GM12878 (cell line): Measurements from ENCODE around the gene EIF5. TPM values are rescaled to one million over a fixed set of nuclear protein-coding genes. Genes with fewer than 3 reads are reported as not detected.

Experiments used
- BCL11A ChIP-seq: IDR thresholded peaks from 2 replicates; pipeline ENCODE4 v1.6.1; 2011; ENCODE audit warnings: low read depth, low read length
- CBFB ChIP-seq: IDR thresholded peaks from 2 replicates; pipeline ENCODE4 v1.6.1; 2016; ENCODE audit warnings: antibody characterized with exemption, low read depth
- CTCF ChIP-seq, 3 experiments: IDR thresholded peaks in 2 of 3; conservative IDR thresholded peaks in 1 of 3; 2 replicates each; pipeline ENCODE4 v1.5.1; 2011; ENCODE audit warnings: low read depth in 3 of 3, low read length in 3 of 3, mild to moderate bottlenecking in 3 of 3, control low read depth in 2 of 3, moderate library complexity in 2 of 3, inconsistent platforms in 1 of 3, mixed read lengths in 1 of 3; ENCODE audit not compliant: control insufficient read depth in 2 of 3, insufficient read depth in 1 of 3; ENCODE audit errors: extremely low read depth in 1 of 3
- CUX1 ChIP-seq: IDR thresholded peaks from 2 replicates; pipeline ENCODE4 v1.6.1; 2012; ENCODE audit warnings: improper control_type of control experiment, low read depth, low read length; ENCODE audit not compliant: insufficient replicate concordance
- E4F1 ChIP-seq: fragments of 450-650 bp; IDR thresholded peaks from 2 replicates; pipeline ENCODE4 v1.6.1; 2018; ENCODE audit warnings: borderline replicate concordance, mild to moderate bottlenecking; ENCODE audit not compliant: partially characterized antibody
- IKZF2 ChIP-seq, 2 experiments: fragments of 450-650 bp; IDR thresholded peaks; 2 replicates each; pipeline ENCODE4 v1.6.1; 2017; ENCODE audit warnings: mild to moderate bottlenecking in 2 of 2, moderate library complexity in 2 of 2
- IRF3 ChIP-seq: fragments of 450-650 bp; IDR thresholded peaks from 2 replicates; pipeline ENCODE4 v1.6.1; 2014; ENCODE audit warnings: mild to moderate bottlenecking
- NFYA ChIP-seq: IDR thresholded peaks from 2 replicates; pipeline ENCODE4 v1.6.1; 2011; ENCODE audit warnings: low read depth, mild to moderate bottlenecking, low read length, improper control_type of control experiment, borderline replicate concordance
- PKNOX1 ChIP-seq: fragments of 450-650 bp; IDR thresholded peaks from 2 replicates; pipeline ENCODE4 v1.6.1; 2016; ENCODE audit warnings: mild to moderate bottlenecking
- YY1 ChIP-seq: IDR thresholded peaks from 2 replicates; pipeline ENCODE4 v1.6.1; 2011; ENCODE audit warnings: low read depth, mild to moderate bottlenecking, low read length
- ZBTB11 ChIP-seq: fragments of 450-650 bp; formaldehyde crosslinking; IDR thresholded peaks from 2 replicates; pipeline ENCODE4 v1.5.0; 2022; ENCODE audit warnings: mild to moderate bottlenecking, missing genetic modification characterization
- polyA plus RNA-seq, 11 experiments: library from polyadenylated mRNA; depleted of rRNA in 4 of 11; unstranded in 6 of 11; stranded (reverse) in 5 of 11; fragments of >200 nt; fragmentation: Nextera tagmentation in 4 of 11; fragmentation: Illumina TruSeq in 1 of 11; extraction: Ambion mirVana in 4 of 11; extraction: Trizol in 1 of 11; gene quantifications; 1 replicate in 1 of 11; 2 replicates in 10 of 11; pipeline versions ENCODE4 v1.2.1 to v1.2.3, GENCODE V29; 2011 to 2016; ENCODE audit warnings: inconsistent platforms in 2 of 11, missing spikeins in 2 of 11, low read depth in 1 of 11
- total RNA-seq, 4 experiments: library from RNA; depleted of rRNA in 3 of 4; stranded (reverse); fragments of >200 nt in 3 of 4; fragmentation: Illumina TruSeq in 1 of 4; extraction: Trizol in 1 of 4; gene quantifications; 2 replicates each; pipeline versions ENCODE4 v1.2.1 to v1.2.3, GENCODE V29; 2013 to 2021

EIF5 gene
- total and polyA plus RNA-seq, 10 of the 15 experiments (the other 5 are each of a cell fraction or from before 2014, with no cell fraction given) = 51.2 to 360 (median 115) TPM

- no peak for TF ChIP-seq ZBTB11 (CRISPR knock-in tag)
- TF ChIP-seq IRF3 = peak; percentile 93
- no peak for TF ChIP-seq CUX1
- peak; percentile 53; the same call in 1 of the 2 replicates for TF ChIP-seq NFYA
- peak; percentile 99 for TF ChIP-seq CBFB
- TF ChIP-seq CTCF (IDR thresholded peaks at IDR 0.05 in 2 of 3, conservative IDR thresholded peaks at IDR 0.05 in 1 of 3; ENCODE audit: control insufficient read depth in 2 of 3, extremely low read depth in 1 of 3, insufficient read depth in 1 of 3, low read depth in 3 of 3, low read length in 3 of 3) = peak in 1 of 3 experiments; percentile 17; a peak in 1 of 6 replicates
- peak; percentile 95 for TF ChIP-seq YY1
- no peak for TF ChIP-seq BCL11A
- peak; percentile 99 for TF ChIP-seq PKNOX1
- peak; percentile 42 for TF ChIP-seq E4F1
- peak; percentile 26 to 48; a peak in 2 of 4 replicates for TF ChIP-seq IKZF2 (IDR thresholded peaks at IDR 0.05)
Measured at GRCh38 chr14:103333754-103334643, at the start of gene EIF5 (continued).
